GM19328 (cell line): ENCODE measurements around the gene HS3ST5.

Experiments used
- ATAC-seq: cut with Tn5 transposase; IDR thresholded peaks from one replicate; pipeline ENCODE4 v1.9.1; 2021; ENCODE audit warnings: mild to moderate bottlenecking, moderate library complexity; ENCODE audit not compliant: unreplicated experiment

HS3ST5 gene

DNA sequence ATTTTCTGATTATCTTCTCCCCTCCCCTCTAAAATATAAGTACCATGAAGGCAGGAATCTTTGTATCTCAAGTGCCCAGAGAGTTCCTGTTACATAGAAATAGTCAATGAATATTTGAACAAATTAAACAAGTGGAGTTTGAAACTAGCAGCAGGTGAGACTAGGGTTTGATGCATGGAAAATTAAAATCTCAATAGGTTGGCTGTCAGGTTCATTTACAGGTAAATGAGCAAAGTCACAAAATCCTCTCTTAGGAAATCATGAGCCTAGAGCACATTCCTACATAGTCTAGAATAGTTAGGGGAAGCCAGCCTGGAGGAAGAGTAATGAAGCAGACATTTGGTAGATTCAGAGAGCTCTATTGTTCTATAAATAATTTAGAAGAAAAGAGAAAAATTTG is 140.4 kb downstream of the HS3ST5 start:
- ATAC-seq, result no peak

DNA sequence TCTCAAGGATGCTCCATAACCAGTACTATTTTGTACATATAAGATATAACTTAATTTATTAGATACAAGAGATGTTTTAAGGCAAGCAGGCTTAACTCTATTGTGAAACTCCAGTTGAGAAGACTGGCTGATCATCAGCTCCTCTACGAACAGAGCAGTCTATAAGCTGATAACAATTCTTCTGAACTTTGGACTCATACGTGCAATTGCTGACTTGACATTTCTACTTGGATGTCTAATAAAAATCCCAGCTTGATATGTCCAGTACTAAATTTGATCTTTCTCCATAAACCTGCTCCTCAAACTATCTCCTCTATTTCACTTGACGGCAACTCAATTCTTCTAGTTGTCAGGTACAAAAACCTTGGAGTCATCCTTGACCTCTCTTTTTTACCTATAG is 141.9 kb downstream of the HS3ST5 start:
- no peak for ATAC-seq

DNA sequence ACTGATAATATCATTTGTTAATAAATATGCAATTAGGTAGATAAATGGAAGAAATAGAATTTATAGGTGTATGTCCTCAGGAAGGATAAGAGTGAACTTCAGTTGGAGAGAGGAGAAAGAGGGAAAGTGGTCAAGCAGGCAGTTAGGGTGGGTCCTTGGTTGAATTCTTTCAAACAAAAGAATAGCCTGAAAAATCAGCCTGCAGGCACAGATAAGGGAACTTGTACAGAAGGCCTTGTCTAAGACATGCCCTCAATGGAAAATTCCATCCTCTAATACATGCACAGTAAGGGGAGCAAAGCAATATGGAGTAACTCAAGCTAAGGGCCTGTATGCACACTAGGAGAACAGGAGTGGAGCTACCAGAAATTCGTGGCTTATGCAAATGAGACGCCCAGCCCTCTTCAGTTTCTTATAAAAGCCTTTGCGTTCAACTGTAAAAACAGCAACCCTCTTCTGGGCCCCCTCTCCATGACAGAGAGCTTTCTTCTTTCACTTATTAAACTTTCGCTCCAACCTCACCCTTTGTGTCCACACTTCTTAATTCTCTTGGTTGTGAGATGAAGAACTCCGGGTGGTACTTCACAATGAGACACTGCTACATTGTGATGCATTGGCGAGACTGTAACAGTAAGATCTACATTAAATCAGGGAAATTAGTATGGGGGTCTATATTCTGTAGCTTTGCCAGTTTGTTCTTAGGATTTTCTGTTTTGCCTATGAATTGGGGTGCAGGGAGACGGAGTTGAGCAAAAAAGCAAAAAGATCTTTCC is 147.0 kb downstream of the HS3ST5 start:
- no peak for ATAC-seq

DNA sequence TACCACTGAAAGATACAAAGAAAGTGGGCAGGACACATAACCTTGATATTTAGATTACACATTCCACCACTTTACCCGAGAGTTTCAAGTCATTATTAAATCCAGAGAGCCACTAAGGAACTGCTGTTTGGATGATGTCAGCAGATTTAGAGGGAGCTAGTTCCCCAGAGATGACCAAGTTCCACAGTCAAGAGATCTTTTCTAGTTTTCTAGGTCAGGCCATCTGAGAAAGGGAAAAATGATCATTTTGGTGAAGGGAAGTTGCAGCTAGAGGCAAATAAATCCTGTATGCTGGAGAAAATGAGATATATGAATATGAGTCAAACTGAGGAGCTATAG is 147.8 kb downstream of the HS3ST5 start:
- no peak for ATAC-seq

DNA sequence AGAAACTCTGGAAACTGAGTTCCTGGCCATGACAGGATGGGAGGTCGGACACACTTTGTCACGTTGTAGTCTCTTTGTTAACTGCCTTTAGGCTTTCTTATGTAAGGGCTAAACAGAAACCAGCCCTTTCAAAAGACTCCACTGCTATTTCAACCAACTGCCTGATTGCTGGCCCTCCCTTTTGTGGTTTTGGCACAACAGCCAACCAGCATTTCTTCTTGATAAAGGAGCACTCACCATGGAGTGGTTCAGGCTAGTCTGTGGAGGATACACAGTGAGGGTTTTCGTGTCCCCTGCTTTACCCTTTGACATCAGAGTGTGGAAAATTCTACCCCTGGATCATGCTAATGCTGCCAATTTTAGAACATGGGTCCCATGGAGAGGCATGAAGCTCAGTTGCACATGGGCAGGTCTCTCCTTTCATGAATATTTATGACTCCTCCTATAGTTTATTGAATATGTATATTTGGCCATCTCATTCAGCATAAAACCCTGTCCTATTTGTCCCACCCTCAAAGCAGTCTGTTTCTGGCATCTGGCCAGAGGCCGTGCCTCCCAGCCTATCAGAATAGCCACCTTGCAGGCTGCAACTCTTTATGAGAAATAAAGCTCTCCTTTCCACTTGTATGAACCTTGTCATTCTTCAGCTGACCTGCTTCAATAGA is 148.3 kb downstream of the HS3ST5 start:
- ATAC-seq, result no peak

DNA sequence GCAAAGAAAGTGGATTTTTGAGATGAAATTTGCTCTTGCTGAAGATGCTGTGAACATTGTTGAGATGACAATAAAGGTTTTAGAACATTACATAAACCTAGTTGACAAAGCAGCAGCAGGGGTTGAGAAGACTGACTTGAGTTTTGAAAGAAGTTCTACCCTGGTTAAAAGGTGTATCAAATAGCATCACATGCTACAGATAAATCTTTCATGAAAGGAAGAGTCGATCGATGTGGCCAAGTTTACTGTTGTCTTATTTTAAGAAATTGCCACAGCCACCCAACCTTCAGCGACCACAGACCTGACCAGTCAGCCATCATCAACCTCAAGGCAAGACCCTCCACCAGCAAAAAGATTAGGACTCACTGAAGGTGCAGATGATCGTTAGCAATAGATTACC is 155.3 kb downstream of the HS3ST5 start:
- no peak for ATAC-seq

DNA sequence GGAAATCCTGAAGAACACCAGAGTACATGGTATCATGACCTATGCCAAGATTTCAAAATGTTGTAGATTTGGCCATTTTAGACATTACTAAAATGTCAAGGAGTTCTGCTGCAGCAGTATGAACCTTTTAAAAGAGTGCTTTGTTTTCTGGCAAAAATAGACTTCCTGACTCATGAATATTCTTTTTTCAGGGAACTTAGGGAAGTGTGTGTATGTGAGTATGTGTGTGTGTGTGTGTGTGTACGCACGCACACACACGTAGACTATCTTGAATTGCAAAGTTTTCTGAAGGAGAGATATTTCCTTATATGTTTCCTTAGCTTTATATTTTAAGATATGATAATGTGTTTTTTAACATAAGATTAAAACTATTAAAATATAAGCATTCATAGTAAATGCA is 161.2 kb downstream of the HS3ST5 start:
- no peak for ATAC-seq

DNA sequence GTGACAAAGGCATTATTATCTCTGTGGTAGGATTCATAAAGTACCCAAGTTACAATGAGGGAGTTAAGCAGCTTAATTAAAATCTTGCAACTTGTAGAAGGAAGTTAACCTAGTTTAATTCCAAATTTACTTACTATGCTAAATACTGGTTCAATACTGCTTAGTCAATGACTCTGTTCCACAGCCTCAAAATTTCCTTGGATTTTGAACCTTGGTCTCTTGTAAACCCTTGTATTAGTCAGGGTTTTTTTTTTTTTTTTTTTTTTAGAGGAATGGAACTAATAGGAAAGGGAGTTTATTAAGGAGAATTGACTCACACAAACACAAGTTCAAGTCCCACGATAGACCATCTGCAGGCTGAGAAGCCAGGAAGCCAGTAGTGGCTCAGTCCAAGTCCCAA is 163.4 kb downstream of the HS3ST5 start:
- no peak for ATAC-seq

DNA sequence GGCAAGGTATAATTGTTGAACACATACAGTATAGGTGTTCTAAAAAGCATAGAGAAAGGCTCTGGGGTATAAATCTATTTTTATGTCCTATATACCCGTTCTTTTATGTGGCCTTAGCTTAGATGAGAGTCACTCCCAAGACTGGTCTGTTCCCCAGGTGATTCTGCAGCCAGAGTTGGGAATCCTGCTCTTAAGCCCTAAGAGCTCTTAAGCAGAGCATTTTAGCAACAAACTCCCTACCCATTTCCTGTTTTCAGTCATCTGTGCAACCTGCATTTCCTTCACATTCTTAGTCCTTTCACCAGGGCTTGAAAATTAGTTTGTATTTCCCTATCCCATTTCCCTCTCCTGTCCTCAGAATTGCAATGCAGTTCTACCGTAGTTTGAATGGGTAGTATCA is 166.1 kb downstream of the HS3ST5 start:
- no peak for ATAC-seq

DNA sequence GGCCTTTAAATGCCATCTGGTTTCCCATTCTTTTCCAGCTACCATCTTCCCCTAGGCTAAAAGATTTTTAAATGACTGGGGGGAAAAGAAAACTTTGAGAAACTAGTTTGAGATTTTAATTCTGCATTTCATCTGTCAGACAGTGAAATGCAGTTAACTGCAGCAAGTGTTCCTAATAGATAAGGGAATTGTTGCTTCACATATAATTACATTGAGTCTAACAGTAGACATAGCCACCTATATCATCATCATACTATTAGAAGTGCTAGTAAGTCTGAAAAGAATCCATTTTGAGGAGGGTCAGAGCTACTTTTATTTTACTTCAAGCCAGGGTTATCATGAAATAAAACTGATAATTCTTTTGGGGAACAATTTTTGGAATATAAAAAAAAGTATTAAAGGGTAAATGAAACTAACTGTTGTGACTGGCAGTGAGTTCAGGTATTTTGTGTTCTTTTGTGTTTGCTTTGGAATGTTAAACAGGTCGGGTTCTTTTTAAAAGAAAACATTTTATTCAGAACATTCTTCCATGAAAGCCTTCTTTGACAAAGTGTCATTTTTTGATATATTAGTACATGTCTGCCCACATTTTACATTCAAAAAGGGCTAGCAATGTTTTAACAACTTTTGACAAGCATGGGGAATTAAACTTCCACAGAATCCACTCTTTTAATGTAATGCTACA is 170.1 kb downstream of the HS3ST5 start:
- no peak for ATAC-seq

DNA sequence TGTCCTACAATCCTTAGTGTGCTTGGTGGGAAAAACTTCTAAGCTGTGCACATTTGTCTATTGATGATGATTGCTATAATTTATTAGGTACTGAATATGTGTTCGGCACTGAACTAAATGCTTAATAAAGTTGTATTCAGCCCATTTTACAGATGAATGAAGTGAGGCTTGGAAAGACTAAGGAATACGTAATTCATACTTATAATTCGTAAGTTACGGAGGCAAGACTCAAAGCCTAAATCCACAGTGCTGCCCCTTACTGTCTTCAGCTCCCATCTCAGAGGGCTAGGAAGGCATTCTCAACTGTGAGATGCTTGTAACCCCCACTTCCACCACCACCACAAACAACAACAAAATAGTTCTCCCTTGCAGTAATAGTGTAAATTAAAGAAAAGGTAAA is 171.3 kb downstream of the HS3ST5 start:
- ATAC-seq, result no peak

DNA sequence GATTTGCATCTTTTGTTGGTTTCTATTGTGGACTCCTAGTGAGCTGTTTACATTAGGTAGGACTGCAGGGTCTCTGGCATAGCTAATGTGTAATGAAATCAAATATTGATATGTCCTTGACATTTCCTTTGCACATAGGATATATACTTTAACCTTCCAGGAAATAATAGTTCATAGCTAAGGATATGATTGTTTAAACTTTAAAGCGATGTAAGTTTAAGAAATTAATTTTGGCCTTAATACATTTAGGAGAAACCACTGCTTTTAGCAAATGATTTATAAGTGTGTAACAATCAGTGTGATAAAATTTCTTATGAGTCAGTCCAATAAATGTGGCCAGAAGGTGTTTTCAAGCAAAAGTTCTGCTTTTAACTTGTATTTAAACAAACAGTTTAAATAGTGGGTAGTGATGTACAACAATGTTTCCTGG is 171.8 kb downstream of the HS3ST5 start:
- no peak for ATAC-seq

DNA sequence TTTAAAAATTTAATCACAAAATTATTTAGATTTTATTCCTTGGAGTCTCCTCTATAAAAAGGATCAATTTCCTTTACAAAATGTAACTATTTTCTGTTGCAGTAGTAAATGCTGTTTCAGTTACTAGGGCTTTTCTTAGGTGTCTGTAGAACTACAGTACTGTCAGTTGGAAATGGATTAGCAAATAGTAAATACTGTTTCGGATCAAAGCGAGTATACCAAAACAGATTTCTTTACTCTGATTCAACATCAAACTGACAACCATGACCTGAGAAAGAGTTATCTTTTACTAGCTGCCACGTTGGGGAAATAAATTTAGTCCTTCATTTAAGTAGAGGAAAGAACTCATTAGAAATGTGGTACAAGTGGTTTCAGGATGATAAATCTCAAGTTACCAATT is 172.5 kb downstream of the HS3ST5 start:
- no peak for ATAC-seq

DNA sequence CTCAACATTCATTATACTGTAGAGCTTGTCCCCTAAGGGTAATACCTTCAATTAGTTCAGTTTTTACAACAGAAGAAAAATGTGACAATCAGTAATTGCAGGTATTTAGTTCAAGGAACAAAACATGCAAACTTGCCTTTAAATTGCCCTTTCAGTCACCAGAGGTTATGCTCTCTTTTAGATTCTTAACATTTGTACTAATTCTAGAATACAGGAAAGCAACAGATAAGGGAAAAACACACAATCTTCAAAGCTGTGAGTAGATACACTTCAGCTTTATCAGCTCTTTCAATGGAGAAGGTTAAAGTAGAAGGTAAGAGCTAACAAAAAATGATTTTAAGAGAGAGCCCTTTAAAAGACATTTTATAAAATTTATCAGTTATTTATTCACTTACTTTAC is 173.1 kb downstream of the HS3ST5 start:
- ATAC-seq, result no peak

DNA sequence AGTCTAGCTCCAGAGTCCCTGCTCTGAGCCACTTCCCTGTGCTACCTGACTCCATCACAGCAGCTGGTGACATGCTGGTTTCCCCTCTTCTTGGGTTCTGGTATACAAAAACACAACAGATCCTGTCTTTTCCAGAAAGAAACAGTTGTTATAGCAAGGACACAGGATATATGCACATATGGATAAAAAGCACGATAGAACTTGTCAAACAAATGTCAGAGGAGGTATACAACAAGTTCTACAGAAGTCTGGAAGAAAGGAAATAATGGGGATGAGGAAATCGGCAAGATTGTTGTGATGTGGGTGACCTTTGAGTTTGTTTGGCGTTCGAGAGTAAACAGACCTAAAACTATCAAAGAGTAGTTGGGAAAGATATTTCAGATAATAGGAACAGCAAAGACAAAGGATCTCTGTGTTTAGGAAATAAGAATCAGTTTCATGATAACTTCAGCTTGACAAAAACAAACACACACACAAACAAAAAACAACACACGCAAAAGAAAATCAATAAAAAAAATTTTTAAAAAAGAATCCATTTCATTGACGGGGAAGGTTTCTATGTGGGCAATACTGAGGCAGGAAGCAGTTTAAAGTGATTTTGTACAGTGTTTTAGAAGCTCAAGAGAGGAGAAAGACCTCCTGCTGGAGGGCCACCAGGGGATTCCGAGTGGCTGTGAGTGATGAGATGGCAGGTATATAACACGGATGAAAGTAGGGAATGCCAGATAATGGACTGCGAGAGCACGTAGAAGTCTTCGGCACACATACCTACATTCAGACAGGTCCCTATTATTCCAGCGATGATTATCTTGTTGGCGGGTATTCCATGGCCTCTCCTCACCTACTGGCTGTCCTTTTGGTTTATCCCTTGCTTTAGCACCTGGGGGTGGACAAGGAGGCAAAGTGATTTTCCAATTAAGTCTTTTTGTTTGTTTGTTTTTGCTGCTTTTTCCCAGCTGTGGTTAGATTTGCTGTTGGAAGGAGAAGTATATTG is 174.9 kb downstream of the HS3ST5 start:
- no peak for ATAC-seq

DNA sequence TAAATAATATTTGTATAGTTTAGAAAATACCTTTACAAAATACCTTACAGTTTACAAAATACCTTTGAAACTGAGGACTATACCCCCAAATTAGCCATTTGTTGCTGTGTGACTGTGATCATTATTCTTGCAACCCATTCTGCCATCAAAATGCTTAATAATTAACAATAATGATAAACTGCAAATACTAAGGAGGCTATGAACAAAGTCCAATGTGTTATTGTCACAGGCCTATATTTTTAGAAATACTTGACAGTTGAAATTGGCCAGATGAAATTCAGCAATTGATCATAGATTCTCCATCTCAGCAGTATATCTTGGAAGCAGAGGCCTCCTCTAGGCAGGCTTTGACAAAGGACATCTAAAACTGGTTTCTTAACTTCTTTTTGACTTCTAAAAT is 178.6 kb downstream of the HS3ST5 start:
- ATAC-seq, result no peak

DNA sequence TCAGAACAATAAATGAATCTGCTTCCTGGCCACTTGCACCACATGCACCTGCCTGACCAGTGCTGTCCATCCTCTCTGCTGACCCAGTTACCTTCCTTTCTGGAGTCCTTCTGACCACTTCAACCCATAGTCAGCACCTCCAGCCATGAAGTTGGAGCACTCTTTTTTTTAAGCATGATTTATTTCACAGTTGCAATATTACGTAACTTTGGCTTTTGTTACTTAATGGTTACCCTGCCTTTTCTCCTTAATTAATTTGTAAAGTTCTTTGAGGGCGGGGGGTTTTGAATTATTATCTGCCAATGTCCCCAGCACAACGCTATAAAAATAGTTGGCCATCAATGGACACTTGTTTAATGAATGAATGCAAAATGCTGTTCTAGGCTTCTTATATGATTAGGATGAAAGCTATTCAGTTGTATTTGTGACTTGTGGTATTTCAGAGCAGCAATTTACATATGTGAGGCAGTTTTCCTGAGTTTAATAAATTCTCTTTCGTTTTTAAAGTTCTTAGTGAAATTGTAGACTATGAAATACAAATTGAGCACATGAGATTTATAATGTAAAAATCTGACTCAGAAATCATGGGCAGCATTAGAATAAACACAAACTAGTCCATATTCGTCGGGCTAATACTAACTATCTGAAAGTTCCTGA is 180.0 kb downstream of the HS3ST5 start:
- ATAC-seq, result no peak

DNA sequence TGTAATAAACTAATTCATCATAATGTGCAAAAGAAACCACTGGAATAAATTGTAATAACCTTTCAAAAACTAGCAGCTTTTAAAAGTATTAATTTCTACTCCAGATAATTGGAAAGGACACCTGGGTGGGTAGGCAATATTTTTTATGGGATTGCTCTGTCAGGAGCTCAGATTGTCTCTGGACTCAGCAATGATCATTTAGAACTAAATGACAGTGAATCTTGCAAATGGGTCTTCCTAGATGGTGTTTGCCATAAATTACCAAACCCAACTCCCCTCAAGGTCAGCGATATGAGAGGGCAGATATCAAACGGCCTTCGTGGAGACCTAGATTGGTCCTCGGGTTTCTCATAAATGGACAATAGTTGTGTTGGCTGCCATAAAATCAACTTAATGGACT is 181.9 kb downstream of the HS3ST5 start:
- no peak for ATAC-seq

DNA sequence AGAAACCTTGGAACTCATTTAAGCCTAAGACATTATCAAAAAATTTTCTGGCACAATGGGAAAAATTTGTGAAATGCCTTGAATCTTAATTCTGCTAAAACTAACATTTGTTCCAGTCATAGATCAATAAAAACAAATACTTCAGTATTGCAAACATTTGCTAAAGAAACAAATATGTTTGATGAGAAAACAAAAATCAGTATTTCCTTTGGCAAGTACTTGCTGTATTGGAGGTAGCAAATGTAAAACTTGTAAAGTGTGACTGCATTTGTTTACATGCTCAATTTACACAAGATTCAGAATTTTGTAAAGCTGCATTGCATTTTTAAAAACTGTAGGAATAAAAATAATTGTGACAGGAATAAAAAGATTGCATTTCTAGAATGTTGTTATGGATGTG is 183.1 kb downstream of the HS3ST5 start:
- no peak for ATAC-seq

DNA sequence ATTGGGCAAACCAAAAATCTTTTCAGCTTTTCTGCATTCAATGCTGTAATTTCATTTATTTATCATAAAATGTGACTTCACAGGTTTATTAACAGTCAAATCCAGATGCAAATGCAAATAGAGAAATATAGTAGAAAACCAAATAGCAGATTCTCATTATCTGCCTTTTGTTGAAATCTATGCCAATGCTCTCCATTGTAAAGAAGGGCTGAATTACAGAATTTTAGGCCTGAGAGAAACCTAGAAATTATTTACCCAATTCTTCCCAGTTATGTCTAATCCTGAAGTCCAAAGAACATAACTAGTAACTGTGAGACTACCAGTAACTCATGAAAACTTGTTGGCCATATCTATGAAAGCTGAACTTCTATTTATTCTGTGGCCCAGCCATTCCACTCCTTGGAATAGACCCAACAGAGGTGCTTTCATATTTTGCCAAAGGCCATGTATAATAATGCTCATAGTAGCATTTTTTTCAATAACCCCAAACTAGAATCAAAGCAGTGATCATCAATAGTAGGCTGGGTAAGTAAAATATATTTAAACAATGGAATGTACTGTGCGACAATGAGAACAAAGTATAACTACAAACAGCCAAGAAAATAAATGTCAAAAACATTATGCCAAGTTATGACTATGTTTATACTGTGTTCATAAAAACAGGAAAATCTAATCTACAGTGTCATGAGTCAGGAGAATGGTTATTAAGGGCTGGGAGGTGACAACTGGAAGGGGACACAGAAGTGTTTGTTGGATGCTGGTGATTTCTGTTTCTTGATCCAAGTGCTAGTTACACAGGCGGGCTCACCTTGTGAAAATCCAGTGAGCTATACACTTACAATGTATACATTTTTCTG is 183.8 kb downstream of the HS3ST5 start:
- ATAC-seq, result no peak
